ENCODE data around the gene ALDH3B1. TPM values are rescaled to one million over a fixed set of nuclear protein-coding genes. Genes with fewer than 3 reads are reported as not detected.

The ALDH3B1 gene
- total RNA-seq, 1 experiment from 2014 or later, result not detected

DNA sequence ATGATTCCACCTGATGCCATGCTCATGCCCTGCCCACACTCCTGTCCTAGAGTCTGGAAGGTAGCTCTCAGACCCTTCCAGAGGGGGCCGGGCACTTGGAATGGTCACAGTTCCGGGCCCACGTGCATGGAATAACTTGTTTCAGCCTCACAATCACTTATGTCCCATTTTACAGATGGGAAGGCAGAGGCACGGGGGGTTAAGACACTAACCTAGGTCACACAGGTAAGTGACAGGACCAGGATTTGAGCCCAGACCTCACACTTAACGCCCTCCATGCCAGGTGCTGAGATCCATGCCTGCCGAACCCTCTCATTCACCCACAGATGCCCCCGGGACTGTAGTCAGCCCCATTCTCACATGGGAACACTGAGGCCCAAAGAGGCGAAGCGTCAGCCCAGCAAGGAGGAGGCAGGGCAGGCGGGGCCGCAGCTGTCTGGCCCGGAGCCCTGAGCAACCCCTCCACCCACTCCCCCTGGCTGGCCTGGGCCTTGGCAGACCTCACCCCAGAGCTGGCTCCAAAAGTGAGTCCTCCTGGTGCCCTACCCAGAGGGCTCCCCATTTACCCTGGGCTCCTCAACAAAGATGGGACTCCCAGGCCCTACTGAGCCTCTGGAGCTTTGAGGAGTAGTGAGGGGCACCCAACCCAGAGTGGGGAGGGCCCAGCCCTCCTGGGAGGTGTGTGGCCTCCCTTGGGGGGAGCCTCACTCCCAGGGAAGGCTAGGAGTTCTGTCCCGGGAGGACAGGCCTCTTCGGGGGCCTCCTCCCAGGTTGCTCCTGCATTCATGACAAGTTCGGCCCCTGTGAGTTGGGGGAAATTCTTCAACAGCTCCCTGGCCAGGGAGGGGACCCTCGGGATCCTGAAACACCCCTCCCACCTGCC is 2.4 kb upstream of the ALDH3B1 start:
- Histone ChIP-seq H3K18ac (ENCODE audit: insufficient read length, low read depth, low read length) (no peak overlapping the region), H4K8ac (replicated peaks; ENCODE audit: insufficient read length, low read depth, low read length) (no peak overlapping the region), H4K91ac (ENCODE audit: insufficient read length, low read depth, low read length) (no peak overlapping the region), H4K5ac (ENCODE audit: insufficient read length, low read depth, low read length) (no peak overlapping the region), H3K4me1 (ENCODE audit: insufficient read depth, low read length) (no peaks in the 10 kb centered on the region; the same call in 1 of the 2 replicates), H3K14ac (ENCODE audit: insufficient read depth, low read length) (no peak overlapping the region; the same call in 1 of the 2 replicates), H3K79me2 (ENCODE audit: insufficient read depth, low read length) (no peaks in the 10 kb centered on the region), H2BK12ac (ENCODE audit: insufficient read length, low read depth, low read length) (no peak overlapping the region), H3K27me3 (ENCODE audit: insufficient read depth, low read length) (no peaks in the 10 kb centered on the region), H2BK20ac (ENCODE audit: low read depth, low read length, poor library complexity, severe bottlenecking) (no peak overlapping the region), H3K56ac (ENCODE audit: insufficient read length, low read depth, low read length) (no peak overlapping the region), H3K23me2 (ENCODE audit: insufficient read length, low read depth, low read length, poor library complexity, severe bottlenecking) (peaks cover 4% of the 10 kb centered on the region), H4K20me1 (ENCODE audit: control insufficient read depth, insufficient read depth, insufficient read length) (no peaks in the 10 kb centered on the region), H2AK5ac (ENCODE audit: insufficient read length, low read length) (no peak overlapping the region), H3K79me1 (ENCODE audit: insufficient read depth, low read depth, low read length, poor library complexity, severe bottlenecking) (no peaks in the 10 kb centered on the region), H3T11ph (ENCODE audit: low read length) (no peak overlapping the region), H3K4ac (ENCODE audit: low read depth, low read length) (no peak overlapping the region), H2AFZ (ENCODE audit: low read length) (no peak overlapping the region), H3K9ac (ENCODE audit: extremely low read depth, insufficient read length, low read length) (no peak overlapping the region), H2BK15ac (ENCODE audit: low read depth, low read length) (no peak overlapping the region), H3K4me2 (ENCODE audit: insufficient read depth, insufficient read length, low read length) (no peak overlapping the region), H2BK120ac (ENCODE audit: low read depth, low read length, poor library complexity, severe bottlenecking) (no peak overlapping the region), H3K9me3 (ENCODE audit: control insufficient read depth, low read depth, low read length) (no peaks in the 10 kb centered on the region), H3K23ac (ENCODE audit: insufficient read length, low read depth, low read length) (no peak overlapping the region), H3K27ac (ENCODE audit: insufficient read length, low read depth, low read length) (no peak overlapping the region), H2BK5ac (ENCODE audit: insufficient read length, low read length) (no peak overlapping the region)
- peaks cover 0 to 5% of the 10 kb centered on the region in 2 experiments; a peak in 1 of 5 replicates for H3K9me3 Mint-ChIP-seq
- peaks cover 5% of the 10 kb centered on the region for H3K27me3 Mint-ChIP-seq (ENCODE audit: low read depth)
- H3K27ac Mint-ChIP-seq, result no peak overlapping the region
- no peaks in the 10 kb centered on the region for H3K36me3 Mint-ChIP-seq (ENCODE audit: insufficient read depth in 1 of 3, low read depth in 3 of 3)
- no CpG with 5 or more reads among the region's 16 CpGs for WGBS (ENCODE audit: extremely low coverage, insufficient read length, low lambda C conversion rate)
- DNase-seq, result no peak
- no peak overlapping the region for H3K4me3 Mint-ChIP-seq
- peaks cover 23 to 46% of the 10 kb centered on the region in 2 experiments for H3K4me1 Mint-ChIP-seq
- TF ChIP-seq, protein P1, sequence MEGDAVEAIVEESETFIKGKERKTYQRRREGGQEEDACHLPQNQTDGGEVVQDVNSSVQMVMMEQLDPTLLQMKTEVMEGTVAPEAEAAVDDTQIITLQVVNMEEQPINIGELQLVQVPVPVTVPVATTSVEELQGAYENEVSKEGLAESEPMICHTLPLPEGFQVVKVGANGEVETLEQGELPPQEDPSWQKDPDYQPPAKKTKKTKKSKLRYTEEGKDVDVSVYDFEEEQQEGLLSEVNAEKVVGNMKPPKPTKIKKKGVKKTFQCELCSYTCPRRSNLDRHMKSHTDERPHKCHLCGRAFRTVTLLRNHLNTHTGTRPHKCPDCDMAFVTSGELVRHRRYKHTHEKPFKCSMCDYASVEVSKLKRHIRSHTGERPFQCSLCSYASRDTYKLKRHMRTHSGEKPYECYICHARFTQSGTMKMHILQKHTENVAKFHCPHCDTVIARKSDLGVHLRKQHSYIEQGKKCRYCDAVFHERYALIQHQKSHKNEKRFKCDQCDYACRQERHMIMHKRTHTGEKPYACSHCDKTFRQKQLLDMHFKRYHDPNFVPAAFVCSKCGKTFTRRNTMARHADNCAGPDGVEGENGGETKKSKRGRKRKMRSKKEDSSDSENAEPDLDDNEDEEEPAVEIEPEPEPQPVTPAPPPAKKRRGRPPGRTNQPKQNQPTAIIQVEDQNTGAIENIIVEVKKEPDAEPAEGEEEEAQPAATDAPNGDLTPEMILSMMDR (conservative IDR thresholded peaks at IDR 0.05), result no peak

Measured in H9 (cell line).